CD14-positive monocyte (primary cell): ENCODE measurements around the gene MTA2. TPM values are rescaled to one million over a fixed set of nuclear protein-coding genes. Genes with fewer than 3 reads are reported as not detected.
A peak's percentile ranks its signal among the peaks of the same experiment; 100 is the strongest.

Experiments used
- DNase-seq, 3 donors: peaks; one replicate each; pipeline ENCODE4 v3.0.0-alpha.2; 2011 to 2022
- H2AFZ ChIP-seq: 2 replicates; pipeline ENCODE4 v1.6.0; 2012; ENCODE audit warnings: mild to moderate bottlenecking, low read depth, low read length, inconsistent platforms; ENCODE audit not compliant: insufficient read depth, poor library complexity, severe bottlenecking
- H3K27ac ChIP-seq, 2 donors: 1 replicate in 1 of 2; 2 replicates in 1 of 2; pipeline ENCODE4 v1.5.1; 2012 to 2013; ENCODE audit warnings: low read length in 2 of 2, control low read depth in 1 of 2, inconsistent platforms in 1 of 2, low read depth in 1 of 2, mild to moderate bottlenecking in 1 of 2
- H3K27me3 ChIP-seq, 2 donors: one replicate each; pipeline versions ENCODE4 v1.6.0 to v1.6.1; 2011 to 2013; ENCODE audit warnings: low read length in 2 of 2; ENCODE audit not compliant: control insufficient read depth in 2 of 2, insufficient read depth in 2 of 2
- H3K36me3 ChIP-seq, 2 donors: replicated peaks in 1 of 2; 1 replicate in 1 of 2; 2 replicates in 1 of 2; pipeline versions ENCODE4 v1.5.1 to v1.6.1; 2012 to 2013; ENCODE audit warnings: low read length in 2 of 2, control low read depth in 1 of 2, inconsistent platforms in 1 of 2, mild to moderate bottlenecking in 1 of 2; ENCODE audit not compliant: insufficient read depth in 2 of 2, control insufficient read depth in 1 of 2
- H3K4me1 ChIP-seq, 2 donors: 1 replicate in 1 of 2; 2 replicates in 1 of 2; pipeline versions ENCODE4 v1.5.1 to v1.6.1; 2012 to 2013; ENCODE audit warnings: low read length in 2 of 2, control low read depth in 1 of 2, inconsistent platforms in 1 of 2, mild to moderate bottlenecking in 1 of 2, moderate library complexity in 1 of 2; ENCODE audit not compliant: insufficient read depth in 2 of 2, control insufficient read depth in 1 of 2
- H3K4me2 ChIP-seq: replicated peaks from 2 replicates; pipeline ENCODE3; 2012; ENCODE audit warnings: low read length, moderate library complexity, mild to moderate bottlenecking; ENCODE audit not compliant: poor library complexity, severe bottlenecking; ENCODE audit errors: extremely low read depth
- H3K4me3 ChIP-seq, 3 experiments: fragments of 200-600 bp in 1 of 3; sonication (generic) in 1 of 3; replicated peaks in 1 of 3; 1 replicate in 2 of 3; 2 replicates in 1 of 3; pipeline ENCODE4 v1.5.1; 2011 to 2013; ENCODE audit warnings: low read length in 3 of 3, mild to moderate bottlenecking in 3 of 3, control low read depth in 2 of 3, low read depth in 2 of 3, inconsistent platforms in 1 of 3, moderate library complexity in 1 of 3
- H3K79me2 ChIP-seq: 2 replicates; pipeline ENCODE4 v1.6.0; 2012; ENCODE audit warnings: mild to moderate bottlenecking, control low read depth, inconsistent platforms, low read length, moderate library complexity; ENCODE audit not compliant: insufficient read depth
- H3K9ac ChIP-seq: 2 replicates; pipeline ENCODE4 v1.6.0; 2017; ENCODE audit warnings: low read length, mild to moderate bottlenecking; ENCODE audit not compliant: insufficient read depth, poor library complexity, severe bottlenecking
- H3K9me3 ChIP-seq, 2 donors: replicated peaks in 1 of 2; 1 replicate in 1 of 2; 2 replicates in 1 of 2; pipeline versions ENCODE4 v1.5.1 to v1.6.1; 2012 to 2013; ENCODE audit warnings: low read length in 2 of 2, control low read depth in 1 of 2; ENCODE audit not compliant: control insufficient read depth in 1 of 2, insufficient read depth in 1 of 2
- H4K20me1 ChIP-seq: 2 replicates; pipeline ENCODE4 v1.6.0; 2012; ENCODE audit warnings: mild to moderate bottlenecking, low read length, control low read depth, moderate library complexity; ENCODE audit not compliant: insufficient read depth
- H3K27ac Mint-ChIP-seq, 7 donors: one replicate each; pipeline ENCODE4 v1.8.0; 2020; ENCODE audit warnings: mild to moderate bottlenecking in 7 of 7, mixed read lengths in 7 of 7, moderate library complexity in 6 of 7, inconsistent platforms in 2 of 7
- H3K27me3 Mint-ChIP-seq, 3 donors: one replicate each; pipeline ENCODE4 v1.8.0; 2021 to 2022; ENCODE audit warnings: low read depth in 3 of 3, mild to moderate bottlenecking in 3 of 3, mixed read lengths in 3 of 3, moderate library complexity in 3 of 3, inconsistent platforms in 1 of 3
- H3K36me3 Mint-ChIP-seq, 2 donors: one replicate each; pipeline ENCODE4 v1.8.0; 2020; ENCODE audit warnings: mixed read lengths in 2 of 2, inconsistent platforms in 1 of 2, mild to moderate bottlenecking in 1 of 2
- H3K4me1 Mint-ChIP-seq: one replicate; pipeline ENCODE4 v1.8.0; 2020; ENCODE audit warnings: mild to moderate bottlenecking, mixed read lengths
- H3K4me3 Mint-ChIP-seq, 2 donors: one replicate each; pipeline ENCODE4 v1.8.0; 2020; ENCODE audit warnings: mild to moderate bottlenecking in 2 of 2, mixed read lengths in 2 of 2, moderate library complexity in 1 of 2
- H3K9me3 Mint-ChIP-seq, 7 donors: one replicate each; pipeline ENCODE4 v1.8.0; 2020 to 2022; ENCODE audit warnings: mixed read lengths in 7 of 7, mild to moderate bottlenecking in 6 of 7, moderate library complexity in 6 of 7, inconsistent platforms in 2 of 7
- CTCF ChIP-seq: fragments of 200-600 bp; IDR thresholded peaks from one replicate; pipeline ENCODE4 v1.8.0; 2022; ENCODE audit warnings: antibody characterized with exemption, mild to moderate bottlenecking
- WGBS: methylation state at CpG from one replicate; pipeline ENCODE4 v1.1.5; 2013; ENCODE audit warnings: missing lambda C conversion rate; ENCODE audit not compliant: insufficient coverage; 5-methylcytosine and 5-hydroxymethylcytosine counted together
- intact Hi-C, 2 donors: fragments of 100-400 bp; cut with micrococcal nuclease; formaldehyde crosslinking; loops; one replicate each; pipeline versions ENCODE4 v1.15.0 to v1.15.1; 2023
- polyA plus RNA-seq, 3 donors: library from polyadenylated mRNA; depleted of rRNA in 1 of 3; unstranded in 2 of 3; stranded (reverse) in 1 of 3; fragments of 300-500 nt in 2 of 3; fragments of >200 nt in 1 of 3; fragmentation: Illumina TruSeq in 2 of 3; gene quantifications; 1 replicate in 2 of 3; 2 replicates in 1 of 3; pipeline ENCODE4 v1.2.3, GENCODE V29; 2012 to 2021

MTA2 gene
- polyA plus RNA-seq, 3 donors = 14.0 to 38.6 (median 17.6) TPM

DNA sequence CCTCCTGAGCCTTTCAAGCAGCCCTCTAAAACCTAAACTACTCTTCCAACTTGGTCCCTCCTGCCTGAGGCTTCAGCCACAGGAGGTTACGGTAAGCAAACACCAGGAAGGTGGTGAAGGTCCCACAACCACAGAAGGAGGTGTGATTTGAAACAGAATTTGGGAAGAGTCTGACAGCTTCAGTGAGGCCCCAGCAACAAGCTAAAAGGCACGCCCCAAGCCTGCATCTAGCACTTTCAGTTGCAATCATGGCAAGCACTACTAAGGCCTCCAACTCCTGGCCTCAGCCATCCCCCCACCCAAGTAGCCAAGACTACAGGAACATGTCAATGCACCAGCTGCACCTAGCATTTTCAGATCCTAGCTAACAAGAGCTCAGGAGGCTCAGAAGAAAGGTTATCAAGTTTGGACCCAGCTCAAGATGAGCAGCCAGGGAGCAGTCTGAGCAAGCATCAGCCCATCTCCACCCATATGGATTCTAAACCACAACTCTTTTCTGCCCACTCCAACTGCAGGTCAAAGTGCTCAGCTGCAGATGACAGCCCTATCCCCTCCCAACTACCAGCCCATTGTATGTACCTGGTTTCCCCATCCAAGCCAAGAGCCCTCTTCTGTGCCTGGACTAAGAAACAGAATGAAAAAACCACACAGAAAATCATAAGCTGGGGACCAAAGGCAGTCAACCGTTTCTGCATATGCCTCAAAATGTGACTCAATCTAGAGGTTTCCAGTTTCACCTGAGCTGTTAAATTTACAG is 44.6 kb downstream of the MTA2 start:
- Histone ChIP-seq H3K79me2 (peaks cover 54% of the 10 kb centered on the region), H3K9me3 (no peaks in the 10 kb centered on the region), H3K27ac (peak overlapping the region; percentile 95 to 100), H3K4me3 (peak overlapping the region in 2 of 3 experiments; percentile 25 to 72), H3K36me3 (peaks cover 25 to 28% of the 10 kb centered on the region in 2 donors), H3K27me3 (no peaks in the 10 kb centered on the region), H3K4me1 (peaks cover 71 to 79% of the 10 kb centered on the region in 2 donors), H3K9ac (peak overlapping the region; percentile 92), H3K4me2 (peak overlapping the region; percentile 77), H2AFZ (no peak overlapping the region), H4K20me1 (peaks cover 22% of the 10 kb centered on the region)
- Mint-ChIP-seq H3K27me3 (peaks cover 0 to 17% (median 2%) of the 10 kb centered on the region in 3 donors), H3K36me3 (peaks cover 20 to 41% of the 10 kb centered on the region in 2 donors), H3K9me3 (no peaks in the 10 kb centered on the region), H3K27ac (peak overlapping the region; percentile 100), H3K4me3 (peak overlapping the region; percentile 74 to 93), H3K4me1 (peaks cover 72% of the 10 kb centered on the region)
- TF ChIP-seq CTCF = no peak
- intact Hi-C loops = no loop called here
- 0% methylated on average over 2 of the region's 3 CpGs for WGBS
- peak in 1 of 3 donors; percentile 14 for DNase-seq

GRCh38 chr11:62556108-62556874 is 45.4 kb downstream of the MTA2 start:
- DNase-seq = peak; percentile 90 to 96 (median 93)
- Mint-ChIP-seq H3K4me1 (peaks cover 80% of the 10 kb centered on the region), H3K9me3 (no peaks in the 10 kb centered on the region), H3K4me3 (peak overlapping the region; percentile 74 to 93), H3K36me3 (peaks cover 16 to 34% of the 10 kb centered on the region in 2 donors), H3K27ac (peak overlapping the region; percentile 100), H3K27me3 (peaks cover 0 to 17% (median 2%) of the 10 kb centered on the region in 3 donors)
- Histone ChIP-seq H3K27me3 (no peaks in the 10 kb centered on the region), H2AFZ (no peak overlapping the region), H3K9ac (peak overlapping the region; percentile 92), H3K9me3 (no peaks in the 10 kb centered on the region), H3K79me2 (peaks cover 54% of the 10 kb centered on the region), H3K4me3 (peak overlapping the region; percentile 11 to 72 (median 25)), H3K36me3 (peaks cover 20 to 24% of the 10 kb centered on the region in 2 donors), H3K4me2 (peak overlapping the region; percentile 77), H4K20me1 (peaks cover 22% of the 10 kb centered on the region), H3K27ac (peak overlapping the region; percentile 95 to 100), H3K4me1 (peaks cover 79 to 86% of the 10 kb centered on the region in 2 donors)
- WGBS = 0% methylated on average over 6 of the region's 14 CpGs
- no peak for TF ChIP-seq CTCF
- intact Hi-C loops = no loop called here
